RCC 7860 (cell line): ENCODE data around the gene LPAR1.
"Not testable (repeated sequence)": the region's sequence is repeated elsewhere in the genome, so short reads cannot be mapped to it uniquely, and the experiment has no call there.

Experiments
- DNase-seq: peaks from one replicate; pipeline ENCODE4 v3.0.0-alpha.2; 2015; ENCODE audit warnings: low spot score
- FAIRE-seq: peaks from 2 replicates; lab custom pipeline; 2012; peaks lifted over from hg19 to GRCh38; lab: Jason Lieb, UNC

The LPAR1 gene

GRCh38 chr9:110835404-110835803, 202.9 kb downstream of the LPAR1 start:
- peak; percentile 93 for DNase-seq
- FAIRE-seq, result peak; percentile 100

- DNase-seq, result no peak
- FAIRE-seq, result peak; percentile 38
Observed at GRCh38 chr9:110832926-110833325, 205.3 kb downstream of the LPAR1 start.

DNA sequence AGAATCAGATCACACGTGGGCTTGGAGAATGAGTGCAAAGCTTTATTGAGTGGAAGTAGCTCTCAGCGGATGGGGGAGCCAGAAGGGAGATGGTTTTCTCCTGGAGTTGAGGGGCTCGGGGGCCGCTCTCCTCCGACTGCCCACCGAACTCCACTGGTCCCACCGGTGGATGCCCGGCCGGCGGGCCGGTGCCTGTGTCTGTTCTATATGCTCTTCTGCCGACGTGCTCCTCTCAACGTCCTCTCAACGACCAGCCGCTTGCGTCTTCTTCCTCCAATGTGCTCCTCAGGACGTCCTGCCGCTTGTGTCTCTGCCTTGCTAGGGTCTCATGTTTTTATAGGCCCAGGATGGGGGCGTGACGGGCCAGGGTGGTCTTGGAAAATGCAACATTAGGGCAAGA, 207.8 kb downstream of the LPAR1 start:
- FAIRE-seq, result no peak

DNA sequence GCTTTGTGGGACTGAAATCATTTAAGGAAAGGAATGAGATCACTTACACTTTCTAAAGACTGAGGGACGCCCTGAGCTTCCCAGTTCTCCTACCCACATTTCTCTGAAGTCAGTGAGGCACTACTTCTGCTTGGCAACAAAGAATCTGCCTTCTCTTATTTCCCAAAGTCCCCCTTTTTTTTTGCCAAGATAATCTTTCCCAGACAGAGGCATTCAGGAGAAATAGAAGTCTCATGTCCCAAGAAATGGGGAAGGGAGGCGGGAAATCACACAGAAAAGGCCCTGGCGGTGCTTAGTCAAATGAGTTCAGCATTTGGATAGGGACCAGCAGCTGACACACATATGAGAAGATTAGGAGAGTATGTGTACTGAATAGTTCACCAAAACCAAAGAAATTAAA, 210.0 kb downstream of the LPAR1 start:
- DNase-seq (no peak), FAIRE-seq (no peak)

More for the DNA sequence above, 207.8 kb downstream of the LPAR1 start:
- no peak for DNase-seq

GRCh38 chr9:110826400-110826799, 211.9 kb downstream of the LPAR1 start:
- not testable (repeated sequence) for FAIRE-seq, DNase-seq

DNA sequence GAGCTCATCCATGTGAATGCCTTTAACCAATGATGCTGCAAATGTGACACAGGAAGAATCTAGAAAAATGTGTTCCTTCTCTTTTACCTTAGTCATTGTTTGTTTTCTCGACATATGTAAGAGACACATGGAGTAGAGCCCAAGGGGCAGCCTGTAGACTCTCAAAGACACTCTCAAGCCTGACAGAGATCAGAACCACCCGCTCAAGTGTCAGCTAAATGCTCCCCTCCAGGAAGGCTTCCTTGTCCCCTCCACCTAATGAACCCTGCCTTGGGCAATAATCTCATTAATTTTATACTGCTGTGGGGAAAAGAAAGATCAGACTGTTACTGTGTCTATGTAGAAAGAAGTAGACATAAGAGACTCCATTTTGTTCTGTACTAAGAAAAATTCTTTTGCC, 212.3 kb downstream of the LPAR1 start:
- DNase-seq (no peak), FAIRE-seq (no peak)

- FAIRE-seq, DNase-seq: not testable (repeated sequence)
Observed at GRCh38 chr9:110825129-110825528, 213.1 kb downstream of the LPAR1 start.
